Measurements from ENCODE around the gene ZMIZ1. TPM values are rescaled to one million over a fixed set of nuclear protein-coding genes. Genes with fewer than 3 reads are reported as not detected.
A peak's percentile ranks its signal among the peaks of the same experiment; 100 is the strongest.

The ZMIZ1 gene
- total RNA-seq, 1 donor from 2014 or later, result 50.1 TPM

DNA sequence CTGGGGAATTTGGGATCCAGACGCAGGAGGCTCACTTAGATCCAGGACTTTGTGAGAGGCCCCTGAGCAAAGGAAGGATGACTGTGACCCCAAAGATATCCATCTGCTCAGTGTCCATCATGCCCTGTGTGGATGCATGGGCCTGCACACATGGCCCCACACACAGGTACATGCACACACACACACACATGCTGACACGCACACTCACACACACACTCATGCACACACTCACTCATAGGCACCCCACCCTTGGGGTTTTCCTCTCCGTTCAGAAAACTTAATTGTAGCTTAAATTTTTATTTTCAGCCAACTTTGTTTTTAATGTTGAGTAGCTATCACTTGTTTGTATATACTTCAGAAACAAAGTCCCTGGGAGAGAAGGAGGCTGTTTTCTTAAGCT lies 184.9 kb downstream of the ZMIZ1 start:
- DNase-seq (ENCODE audit: extremely low read depth, low read depth, low spot score), result no peak

DNA sequence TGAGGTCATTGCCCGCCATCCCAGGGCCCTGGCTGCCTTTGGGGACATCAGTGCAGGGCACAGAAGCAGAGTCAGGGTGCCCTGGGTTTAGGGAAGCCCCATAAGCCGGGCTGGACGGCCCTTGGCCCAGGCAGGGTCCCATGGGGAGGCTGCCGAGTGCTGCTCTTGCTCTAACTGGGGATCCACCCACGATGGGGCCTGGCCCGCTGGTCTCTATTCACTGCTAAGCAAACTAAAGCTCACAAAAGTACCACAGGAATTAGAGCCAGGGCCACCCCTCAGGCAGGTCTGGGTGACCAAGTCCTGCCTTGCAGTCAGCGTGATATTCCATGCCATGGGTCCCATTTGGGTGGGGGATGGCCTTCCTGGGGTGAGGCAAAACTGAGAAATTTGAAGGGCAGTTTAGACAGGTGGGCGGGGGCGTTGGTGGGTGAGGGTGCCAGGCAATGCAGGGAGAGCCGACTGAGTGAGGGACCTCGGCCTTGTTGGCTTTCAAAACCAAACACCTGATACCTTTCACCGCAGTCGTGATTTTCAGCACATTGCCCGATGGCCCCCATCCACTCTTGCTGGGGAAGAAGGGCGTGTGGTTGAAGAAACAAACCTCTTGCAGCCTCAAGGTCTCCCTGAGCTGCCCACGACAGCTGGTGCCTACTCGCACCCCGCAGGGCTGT lies 185.7 kb downstream of the ZMIZ1 start:
- no peak for DNase-seq (ENCODE audit: extremely low read depth, low read depth, low spot score)

DNA sequence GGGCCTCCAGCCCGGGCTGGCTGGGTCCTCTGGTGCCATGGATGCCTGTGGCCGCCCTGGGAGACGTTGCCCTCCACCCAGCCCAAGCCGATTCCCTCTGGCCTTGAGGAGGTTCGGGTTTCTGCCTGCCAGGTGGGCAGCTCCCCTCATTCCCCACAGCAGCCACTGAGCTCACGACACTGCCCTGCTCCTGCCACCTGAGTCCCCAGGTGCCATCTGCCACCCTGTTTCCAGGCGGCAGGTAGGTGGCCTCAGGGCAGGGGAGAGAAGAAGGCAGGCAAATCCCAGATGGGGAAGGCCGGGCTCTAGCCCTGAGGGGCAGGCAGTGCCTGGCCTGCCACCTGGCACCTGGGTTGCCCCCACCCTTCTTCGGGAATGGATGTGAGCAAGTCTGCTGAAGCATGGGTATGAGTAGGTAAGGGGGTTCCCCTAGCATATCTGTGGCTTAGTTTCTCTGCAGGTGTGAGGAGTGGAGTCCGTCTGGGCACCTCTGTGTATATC lies 186.3 kb downstream of the ZMIZ1 start:
- no peak for DNase-seq (ENCODE audit: extremely low read depth, low read depth, low spot score)

DNA sequence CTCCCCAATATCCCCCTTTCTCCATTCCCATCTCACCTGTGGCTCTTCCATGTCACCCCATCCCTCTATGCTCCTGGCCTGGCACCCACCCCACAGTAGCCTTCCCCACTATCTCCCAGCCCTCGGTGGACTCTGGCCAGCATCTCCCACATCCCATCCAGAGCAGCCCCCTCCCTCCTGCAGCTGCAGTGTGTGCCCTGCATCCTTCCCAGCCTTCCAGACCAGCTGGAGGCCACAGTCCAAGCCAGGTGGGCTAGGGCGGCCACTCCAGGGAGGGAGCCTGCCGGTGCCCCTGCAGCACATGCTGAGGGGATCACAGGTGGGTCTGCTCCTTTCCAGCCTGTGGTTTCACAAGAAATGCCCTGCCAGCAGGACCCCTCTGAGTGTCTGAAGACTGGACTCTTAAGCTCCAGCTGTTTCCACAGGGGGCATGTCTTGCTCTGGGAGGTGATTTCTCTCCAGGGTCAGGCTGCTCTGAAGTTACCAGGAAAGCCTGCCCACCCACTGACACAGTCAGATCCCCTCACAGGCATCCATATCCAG lies 187.6 kb downstream of the ZMIZ1 start:
- no peak for DNase-seq (ENCODE audit: extremely low read depth, low read depth, low spot score)

DNA sequence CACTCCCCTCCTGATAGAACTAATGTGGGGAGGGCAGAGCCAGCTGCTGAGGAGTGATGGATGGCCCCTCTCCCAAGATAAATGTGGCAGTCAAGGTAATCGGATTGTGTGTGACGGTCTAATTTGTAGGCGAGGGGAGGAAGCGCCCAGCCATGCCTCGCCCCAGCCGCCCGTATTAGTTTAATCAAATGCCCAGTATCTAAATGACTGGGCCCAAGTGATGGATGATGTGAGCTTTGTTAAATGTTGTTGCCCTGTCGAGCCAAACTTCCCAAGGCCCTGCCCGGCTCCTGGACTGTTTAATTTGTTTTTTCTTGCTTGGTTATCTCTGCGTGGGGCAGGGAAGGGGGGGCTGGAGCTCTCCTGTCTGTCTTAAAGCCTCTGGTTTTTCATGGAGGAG lies 190.1 kb downstream of the ZMIZ1 start:
- no peak for DNase-seq (ENCODE audit: extremely low read depth, low read depth, low spot score)

DNA sequence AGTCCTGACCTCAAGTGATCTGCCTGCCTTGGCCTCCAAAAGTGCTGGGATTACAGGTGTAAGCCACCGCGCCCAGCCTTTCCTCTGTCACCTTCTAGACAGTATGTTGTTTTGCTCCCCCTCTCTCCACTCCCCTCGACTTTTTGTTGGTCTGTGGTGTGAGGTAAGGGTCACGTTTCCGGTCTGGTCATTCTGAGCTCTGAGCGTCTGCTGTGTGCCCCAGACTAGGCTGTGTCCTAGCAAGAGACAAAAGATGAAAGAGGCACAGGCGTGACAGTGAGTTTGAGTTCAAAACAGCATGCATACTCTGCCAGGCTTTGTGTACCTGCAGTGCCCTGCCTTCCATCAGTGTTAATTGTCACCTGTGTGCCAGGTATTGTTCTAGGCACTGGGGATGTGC lies 191.1 kb downstream of the ZMIZ1 start:
- DNase-seq (ENCODE audit: extremely low read depth, low read depth, low spot score), result no peak

DNA sequence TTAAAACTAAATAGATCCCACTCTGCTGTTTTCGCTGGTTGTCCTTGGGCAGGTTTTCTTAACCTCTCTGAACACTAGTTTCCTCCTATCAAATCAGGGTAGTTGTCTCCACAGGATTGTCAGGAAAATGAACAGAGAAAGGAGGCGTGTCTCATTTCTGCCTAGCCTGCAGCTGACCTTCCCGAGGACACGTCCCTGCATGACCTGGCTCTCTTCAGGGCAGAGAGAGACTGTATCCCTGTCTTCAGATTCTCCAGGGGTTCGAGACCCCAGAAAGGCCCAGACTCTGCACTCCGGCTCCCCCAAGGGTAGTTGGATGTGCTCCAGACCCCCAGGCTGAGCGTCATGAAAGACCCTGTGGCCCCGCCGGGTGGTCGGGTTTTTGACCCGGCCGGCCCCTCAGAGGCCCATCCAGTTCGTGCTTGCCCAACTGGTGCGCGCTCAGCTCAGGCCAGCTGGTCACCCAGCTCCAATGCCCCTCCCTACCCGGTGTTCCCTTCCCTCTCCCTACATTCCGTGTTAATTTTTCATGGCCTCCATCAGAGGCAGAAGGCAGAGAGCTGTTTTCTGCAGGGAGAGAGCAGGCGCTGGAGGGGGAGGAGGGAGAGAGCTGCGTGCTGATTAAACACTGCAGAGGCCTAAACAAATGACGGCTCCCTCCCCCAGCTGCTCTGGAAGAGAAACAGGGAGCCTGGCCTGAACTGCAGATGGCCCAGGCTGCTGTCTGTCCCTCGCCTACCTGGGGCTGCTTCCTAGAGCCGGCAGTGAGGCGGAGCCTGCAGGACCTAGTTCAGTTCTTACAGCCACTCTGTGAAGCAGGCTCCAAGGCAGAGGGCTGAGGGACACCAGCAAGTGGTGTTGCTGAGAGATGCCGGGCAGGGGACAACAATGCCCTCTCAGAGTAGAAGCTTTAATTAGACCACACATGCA lies 192.3 kb downstream of the ZMIZ1 start:
- no peak for DNase-seq (ENCODE audit: extremely low read depth, low read depth, low spot score)

DNA sequence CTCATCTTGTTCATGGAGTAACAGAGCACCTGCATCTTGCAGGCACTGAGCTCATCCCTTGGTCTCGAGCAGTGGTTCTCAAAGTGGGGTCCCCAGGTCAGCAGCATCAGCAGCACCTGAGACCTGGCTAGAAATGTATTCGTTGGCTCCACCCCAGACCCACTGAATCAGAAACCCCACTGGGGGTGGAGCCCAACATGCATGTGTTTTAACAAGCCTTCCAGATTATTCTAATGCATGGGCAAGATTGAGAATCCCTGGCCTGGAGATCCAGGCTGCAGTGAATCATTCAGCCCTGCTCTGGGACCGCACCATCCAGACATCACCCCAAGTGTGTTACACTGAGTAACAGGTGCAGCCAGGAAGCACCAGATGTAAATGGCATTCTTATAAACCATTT lies 193.4 kb downstream of the ZMIZ1 start:
- DNase-seq (ENCODE audit: extremely low read depth, low read depth, low spot score), result no peak

DNA sequence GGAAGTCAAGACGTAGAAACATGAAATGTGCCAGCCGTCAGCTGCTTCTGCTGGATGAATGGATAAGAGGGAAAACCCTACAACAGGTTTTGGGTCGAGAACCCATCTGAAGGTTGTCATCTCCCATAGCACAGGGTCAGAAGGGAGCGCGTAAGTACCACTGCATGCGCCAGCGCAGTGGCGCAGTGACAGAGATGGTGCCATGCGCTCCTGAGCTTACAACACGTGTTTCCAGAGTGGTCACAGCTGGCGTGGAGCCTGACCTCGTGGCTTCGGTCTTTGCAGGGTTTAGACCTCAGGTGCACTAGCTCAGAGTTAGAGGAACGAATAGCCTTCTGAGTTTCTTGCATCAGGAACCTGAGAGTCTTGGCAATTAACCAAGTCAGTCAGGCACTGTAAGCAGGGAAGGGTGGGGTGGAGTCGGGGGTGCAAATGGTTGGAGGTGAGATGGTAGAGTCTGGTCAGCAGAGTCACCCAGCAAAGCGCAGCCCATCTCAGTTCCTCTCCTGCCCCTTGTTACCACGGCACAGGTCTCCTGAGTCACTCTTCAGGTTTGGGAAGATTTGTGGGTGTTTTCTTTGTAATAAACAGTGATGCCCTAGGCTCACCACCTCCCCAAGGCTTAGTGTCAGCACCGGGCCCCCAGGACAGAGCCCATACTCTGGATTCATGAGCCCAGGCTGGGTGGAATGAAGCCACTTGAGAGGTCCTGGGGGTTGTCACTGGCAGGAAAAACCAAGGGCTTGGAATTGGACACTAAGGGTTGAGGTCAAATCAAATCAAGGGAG lies 194.4 kb downstream of the ZMIZ1 start:
- no peak for DNase-seq (ENCODE audit: extremely low read depth, low read depth, low spot score)

DNA sequence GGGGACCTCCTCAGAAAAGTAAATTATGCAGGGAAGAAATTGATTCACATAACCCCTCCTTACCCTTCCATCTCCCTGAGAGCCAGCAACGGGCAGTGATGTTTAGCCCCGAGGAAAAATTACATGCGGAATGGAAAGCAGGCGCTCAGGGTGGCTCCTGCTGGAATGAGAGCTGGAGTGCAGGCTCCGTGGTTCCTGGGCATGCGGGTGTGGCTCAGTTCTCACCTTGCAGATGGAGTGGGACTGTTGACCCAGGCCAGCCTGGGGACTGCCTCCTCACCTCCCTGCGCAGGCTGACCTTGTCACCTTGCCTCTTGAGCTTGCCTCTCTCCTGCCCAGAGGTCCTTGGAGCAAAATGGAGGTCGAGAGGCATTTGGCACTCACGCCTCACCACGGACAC lies 195.2 kb downstream of the ZMIZ1 start:
- DNase-seq (ENCODE audit: extremely low read depth, low read depth, low spot score), result no peak

DNA sequence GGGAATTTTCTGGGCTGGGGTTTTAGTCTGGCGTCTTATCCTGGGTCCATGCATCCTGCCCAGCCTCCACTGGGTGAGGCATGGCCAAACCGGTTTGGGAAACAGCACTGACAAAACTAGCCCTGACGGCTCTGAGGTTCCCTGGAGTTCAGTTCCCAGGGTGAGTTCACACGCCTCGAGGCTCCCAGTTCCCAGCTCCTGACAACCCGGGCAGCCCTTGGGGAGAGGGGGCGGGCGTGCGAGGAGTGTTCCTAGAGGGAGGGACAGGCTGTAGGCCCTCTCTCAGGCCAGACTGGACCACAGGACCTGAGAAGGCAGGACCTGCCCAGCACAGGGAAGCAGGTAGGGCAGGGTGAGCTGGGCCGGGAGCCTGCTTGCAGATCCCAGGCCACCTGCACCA lies 196.2 kb downstream of the ZMIZ1 start:
- DNase-seq (ENCODE audit: extremely low read depth, low read depth, low spot score), result no peak

DNA sequence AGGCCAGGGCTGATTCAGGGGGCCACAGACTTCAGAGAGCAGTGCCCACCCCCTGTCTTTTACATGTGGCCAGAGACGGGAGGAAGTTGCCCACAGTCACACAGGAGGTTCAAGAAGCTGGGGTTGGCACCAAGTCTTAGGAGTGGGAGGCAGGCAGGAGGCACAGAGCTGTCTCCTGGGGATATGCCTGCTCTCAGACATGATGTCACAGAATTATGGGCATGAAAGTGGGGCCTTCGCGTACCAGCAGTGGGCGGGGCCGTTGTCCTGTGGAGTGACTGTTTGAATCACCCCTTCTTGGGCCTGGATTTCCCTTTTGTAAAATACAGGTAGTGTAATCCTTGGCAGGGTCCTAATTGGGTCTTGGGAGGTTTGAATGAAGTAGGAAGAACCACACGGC lies 197.3 kb downstream of the ZMIZ1 start:
- no peak for DNase-seq (ENCODE audit: extremely low read depth, low read depth, low spot score)

DNA sequence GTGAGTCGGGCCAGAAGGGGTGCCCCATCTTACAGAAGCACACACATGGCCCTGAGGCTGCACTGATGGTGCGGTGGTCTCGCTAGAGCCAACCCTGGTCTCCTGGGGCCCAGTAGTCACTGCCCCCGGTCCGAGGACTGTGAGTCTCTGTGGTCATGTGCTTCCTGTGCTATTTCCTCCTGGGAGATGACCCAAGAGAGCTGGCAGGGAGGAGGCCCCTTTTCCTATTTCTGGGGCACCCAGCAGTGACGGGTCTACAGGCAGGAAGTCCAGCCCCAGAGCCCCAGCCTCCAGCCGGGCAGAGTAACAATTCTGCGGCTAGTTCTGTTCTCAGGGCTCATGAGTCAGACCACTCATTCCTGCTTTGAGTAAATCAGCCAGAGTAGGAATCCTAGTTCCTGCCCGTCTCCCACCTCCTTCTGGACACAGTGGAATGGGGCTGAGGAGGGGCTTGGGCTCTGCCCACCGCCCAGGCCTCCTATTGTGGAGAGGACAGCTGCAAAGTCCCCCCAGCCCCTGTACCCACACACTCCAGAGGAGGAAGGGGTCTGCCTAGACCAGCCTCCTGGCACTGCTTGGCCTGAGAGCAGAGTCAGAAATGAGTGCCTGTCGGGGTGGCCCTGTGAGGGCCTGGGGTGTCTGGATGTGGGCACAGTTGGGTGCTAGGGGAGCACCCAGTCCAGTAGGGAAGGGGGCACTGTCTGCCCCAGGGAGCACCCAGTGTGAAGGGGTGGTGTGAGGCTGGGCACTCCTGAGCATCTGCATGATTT lies 198.0 kb downstream of the ZMIZ1 start:
- peak; percentile 68 for DNase-seq (ENCODE audit: extremely low read depth, low read depth, low spot score)

DNA sequence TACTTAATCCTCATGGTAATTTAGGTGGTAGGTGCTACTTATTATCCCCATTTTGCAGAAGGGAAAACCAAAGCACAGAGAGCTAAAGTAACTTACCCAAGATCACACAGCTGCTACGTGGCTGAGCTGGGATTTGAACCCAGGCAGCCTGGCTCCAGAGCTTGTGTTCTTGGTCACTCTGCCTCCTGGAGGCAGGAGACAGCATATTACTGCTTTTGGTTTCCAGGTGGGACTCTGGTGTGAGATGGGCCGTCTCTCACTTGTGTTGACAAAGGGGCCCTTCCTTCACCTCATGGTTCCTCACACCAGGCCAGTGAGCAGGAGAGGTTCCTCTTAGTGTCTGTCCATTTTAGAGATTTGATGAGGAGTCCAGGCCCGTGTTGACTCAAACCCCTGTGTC lies 198.7 kb downstream of the ZMIZ1 start:
- no peak for DNase-seq (ENCODE audit: extremely low read depth, low read depth, low spot score)

DNA sequence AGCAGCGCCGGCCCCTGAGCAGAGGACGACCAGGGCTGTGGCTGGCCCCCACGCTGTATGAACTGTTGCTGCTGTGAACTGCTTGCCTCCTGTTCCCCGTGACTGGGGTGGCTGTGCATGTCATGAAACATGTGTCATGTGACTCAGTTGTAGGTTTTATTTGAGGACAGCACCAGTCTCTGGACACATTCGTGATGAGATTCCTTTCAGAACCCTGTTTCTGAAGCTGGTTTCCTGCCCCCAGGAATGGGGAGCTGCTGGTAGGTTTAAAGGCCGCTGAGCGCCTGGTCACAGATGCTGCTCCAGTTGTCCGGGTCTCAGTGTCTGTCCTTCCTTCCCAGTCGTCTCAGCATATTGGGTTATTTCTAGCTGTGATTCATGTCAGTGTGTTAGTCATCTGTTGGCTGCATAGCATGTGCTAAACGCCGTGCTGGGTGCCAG lies 199.4 kb downstream of the ZMIZ1 start:
- DNase-seq (ENCODE audit: extremely low read depth, low read depth, low spot score), result no peak

DNA sequence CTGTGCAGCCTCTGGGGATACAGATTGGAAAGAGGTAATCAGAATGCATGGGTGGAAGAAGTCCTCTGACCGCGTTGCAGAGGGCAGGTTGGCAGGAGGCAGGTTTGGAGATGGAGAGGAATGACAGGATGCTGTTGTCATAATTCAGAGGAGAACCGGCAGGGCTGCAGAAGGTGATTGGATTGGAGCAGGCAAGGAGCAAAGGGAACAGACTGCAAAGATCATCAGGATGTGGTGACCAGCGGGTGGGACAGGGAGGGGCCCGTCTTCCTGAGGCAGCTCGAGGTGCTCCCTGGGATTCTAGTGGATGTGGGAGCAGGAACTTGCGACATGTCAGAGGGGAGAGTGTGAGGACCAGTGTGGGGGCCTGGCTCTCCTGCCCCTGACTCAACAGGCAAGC lies 200.0 kb downstream of the ZMIZ1 start:
- no peak for DNase-seq (ENCODE audit: extremely low read depth, low read depth, low spot score)

DNA sequence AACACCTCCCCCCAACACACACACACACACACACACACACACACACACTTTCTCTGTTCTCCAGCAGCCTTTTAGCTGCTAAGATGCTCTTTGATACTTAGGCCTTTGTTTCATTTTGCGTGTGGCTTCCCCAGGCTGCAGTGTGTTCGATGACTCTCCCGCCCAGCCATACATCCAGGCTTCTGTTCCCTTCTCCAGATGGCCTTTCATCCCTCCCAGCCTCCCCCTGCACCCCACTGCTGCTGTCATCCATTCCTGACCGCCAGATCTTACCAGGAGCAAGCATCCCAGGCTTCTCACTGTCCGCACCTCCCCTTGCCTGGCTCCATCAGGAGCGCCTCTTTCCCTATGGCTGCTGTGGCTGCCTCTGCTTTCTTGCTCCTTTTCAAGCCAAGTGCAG lies 200.7 kb downstream of the ZMIZ1 start:
- DNase-seq (ENCODE audit: extremely low read depth, low read depth, low spot score), result no peak

DNA sequence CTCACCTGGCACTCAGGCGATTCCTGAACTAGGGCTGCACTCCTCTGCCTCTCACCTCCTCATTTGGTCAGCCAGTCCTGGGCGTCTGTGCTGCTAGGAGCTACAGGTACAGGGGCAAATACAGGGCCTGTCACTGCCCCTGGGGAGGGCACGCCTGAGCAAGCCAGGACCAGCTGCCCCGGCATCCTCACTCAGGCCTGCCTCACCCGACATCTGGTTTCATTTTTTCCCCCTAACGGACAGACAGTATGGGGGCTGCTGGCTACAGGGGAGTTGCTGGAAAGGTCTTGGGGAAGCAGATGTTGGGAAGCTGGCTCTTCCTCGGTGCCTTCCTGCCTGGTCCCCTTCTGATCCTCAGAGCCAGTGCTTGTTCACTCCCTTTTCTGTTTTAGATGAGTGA lies 201.2 kb downstream of the ZMIZ1 start:
- no peak for DNase-seq (ENCODE audit: extremely low read depth, low read depth, low spot score)

DNA sequence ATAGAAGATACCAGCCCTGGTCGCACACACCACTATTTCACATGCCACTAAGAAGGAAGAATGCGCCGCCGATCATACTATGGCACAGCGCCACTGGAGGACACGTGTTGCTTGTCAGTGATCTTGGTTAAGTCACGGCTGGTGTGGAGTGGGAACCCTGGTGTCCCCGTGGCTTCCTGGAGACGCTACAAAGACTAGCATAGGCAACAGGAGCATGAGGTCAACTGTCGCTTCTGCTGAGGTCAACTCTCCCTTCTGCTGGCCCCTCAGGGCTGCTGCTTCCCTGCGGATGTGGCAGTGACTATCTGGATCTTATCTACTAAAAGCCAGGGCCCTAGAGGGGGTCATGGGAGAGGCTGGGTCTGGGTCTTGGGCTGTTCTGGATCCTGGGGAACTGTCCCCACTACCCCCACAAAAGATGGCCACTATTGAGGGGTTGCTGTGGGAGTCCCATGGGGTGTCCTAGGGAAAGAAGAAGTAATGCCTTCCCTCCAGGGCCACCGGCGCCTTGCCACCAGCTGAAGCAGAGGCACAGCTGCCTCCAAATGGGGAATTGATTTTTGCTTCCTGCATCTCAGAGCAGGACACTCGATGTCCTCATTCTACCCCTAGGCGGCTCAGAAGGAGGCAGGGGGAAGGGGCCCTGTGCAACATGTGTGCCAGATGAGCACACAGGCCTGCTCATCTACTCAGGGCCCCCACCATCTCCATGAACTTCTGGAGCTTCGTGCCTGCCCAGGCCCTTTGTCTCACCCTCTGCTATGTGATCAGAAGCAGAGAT lies 201.9 kb downstream of the ZMIZ1 start:
- DNase-seq (ENCODE audit: extremely low read depth, low read depth, low spot score), result no peak
